ENCODE measurements around the gene PTPN3. TPM values are rescaled to one million over a fixed set of nuclear protein-coding genes. Genes with fewer than 3 reads are reported as not detected.

Gene PTPN3
- total and polyA plus RNA-seq, 5 experiments from 2014 or later, result not detected

Small RNA genes within 50 kb of the gene (microRNA-seq; reads per million reads assigned to microRNA genes)
- not detected for gene MIR3927 (ENCODE audit: borderline microRNAs expressed)

Other genes starting within 250 kb of the PTPN3 start
- gene EPB41L4B, start 177.2 kb downstream of the PTPN3 start, total RNA-seq, result not detected
- gene EPB41L4B, start 177.2 kb downstream of the PTPN3 start, polyA plus RNA-seq, result not detected